Body of pancreas (tissue), 4 donors: ENCODE data around the gene INF2. TPM values are rescaled to one million over a fixed set of nuclear protein-coding genes. Genes with fewer than 3 reads are reported as not detected.

Experiments
- ATAC-seq: fragments of 150-250 bp; one replicate; pipeline ENCODE4 v1.9.1; 2016
- DNase-seq, 4 donors: peaks; one replicate each; pipeline ENCODE4 v3.0.0-alpha.2; 2019
- H3K27ac ChIP-seq, 4 donors: fragments of 200-600 bp; sonication (generic); 1 replicate in 3 of 4; 2 replicates in 1 of 4; pipeline versions ENCODE4 v1.5.1 to v1.6.1; 2016 to 2019; ENCODE audit warnings: mild to moderate bottlenecking in 1 of 4, mixed read lengths in 1 of 4, moderate library complexity in 1 of 4
- H3K27me3 ChIP-seq, 2 donors: fragments of 200-600 bp; sonication (generic); one replicate each; pipeline ENCODE4 v1.6.0; 2016; ENCODE audit warnings: mild to moderate bottlenecking in 1 of 2
- H3K36me3 ChIP-seq, 2 donors: fragments of 200-600 bp; sonication (generic); replicated peaks in 1 of 2; 2 replicates each; pipeline ENCODE4 v1.5.1; 2016; ENCODE audit warnings: low read depth in 2 of 2; ENCODE audit not compliant: insufficient read depth in 1 of 2
- H3K4me1 ChIP-seq: fragments of 200-600 bp; sonication (generic); one replicate; pipeline ENCODE4 v1.6.0; 2016
- H3K4me3 ChIP-seq, 2 donors: fragments of 200-600 bp; sonication (generic); 1 replicate in 1 of 2; 2 replicates in 1 of 2; pipeline ENCODE4 v1.5.1; 2016 to 2019
- H3K9me3 ChIP-seq, 3 donors: fragments of 200-600 bp; sonication (generic); 1 replicate in 2 of 3; 2 replicates in 1 of 3; pipeline ENCODE4 v1.5.1; 2016
- POLR2A ChIP-seq, 3 donors: fragments of 450-650 bp; IDR thresholded peaks; one replicate each; pipeline ENCODE4 v1.6.1; 2016; ENCODE audit warnings: antibody characterized with exemption in 3 of 3, mild to moderate bottlenecking in 2 of 3
- WGBS, 2 donors: methylation state at CpG; one replicate each; pipeline ENCODE4 v1.1.5; 2017; 5-methylcytosine and 5-hydroxymethylcytosine counted together
- intact Hi-C: fragments of 100-400 bp; cut with DNase I; formaldehyde crosslinking; loops from one replicate; pipeline ENCODE4 v1.15.1; 2023
- total RNA-seq, 2 donors: library from RNA; depleted of rRNA; stranded (reverse); fragments of >200 nt; gene quantifications; one replicate each; pipeline ENCODE4 v1.1.0, GENCODE V29; 2016
- TF ChIP-seq, protein P1 (sequence below), 7 experiments: fragments of 450-650 bp in 4 of 7; fragments of 200-600 bp in 3 of 7; sonication (generic) in 3 of 7; IDR thresholded peaks; one replicate each; pipeline ENCODE4 v1.5.1; 2016 to 2019; ENCODE audit warnings: antibody characterized with exemption in 7 of 7

INF2 gene
- total RNA-seq, 2 donors from 2014 or later = 46.2 to 90.3 TPM

DNA sequence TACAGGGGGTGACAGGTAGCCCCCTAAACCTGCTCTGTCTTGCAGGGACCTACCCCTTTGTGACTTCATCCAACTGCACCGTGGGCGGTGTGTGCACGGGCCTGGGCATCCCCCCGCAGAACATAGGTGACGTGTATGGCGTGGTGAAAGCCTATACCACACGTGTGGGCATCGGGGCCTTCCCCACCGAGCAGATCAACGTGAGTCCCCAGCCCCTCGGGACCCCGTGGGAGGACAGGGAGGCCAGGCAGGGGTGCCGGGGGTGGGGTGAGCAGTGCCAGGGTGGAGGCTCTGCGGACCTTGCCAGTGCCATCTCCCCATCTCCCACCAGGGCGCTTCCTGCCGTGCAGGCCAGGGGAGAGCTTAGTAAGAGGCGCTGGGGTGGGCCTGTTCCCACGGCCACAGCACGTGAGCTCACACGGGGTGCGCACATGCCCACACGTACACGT lies 52.4 kb downstream of the INF2 start:
- DNase-seq (no peak), ATAC-seq (no peak)
- TF ChIP-seq POLR2A (IDR thresholded peaks at IDR 0.05) = no peak
- TF ChIP-seq, protein P1, sequence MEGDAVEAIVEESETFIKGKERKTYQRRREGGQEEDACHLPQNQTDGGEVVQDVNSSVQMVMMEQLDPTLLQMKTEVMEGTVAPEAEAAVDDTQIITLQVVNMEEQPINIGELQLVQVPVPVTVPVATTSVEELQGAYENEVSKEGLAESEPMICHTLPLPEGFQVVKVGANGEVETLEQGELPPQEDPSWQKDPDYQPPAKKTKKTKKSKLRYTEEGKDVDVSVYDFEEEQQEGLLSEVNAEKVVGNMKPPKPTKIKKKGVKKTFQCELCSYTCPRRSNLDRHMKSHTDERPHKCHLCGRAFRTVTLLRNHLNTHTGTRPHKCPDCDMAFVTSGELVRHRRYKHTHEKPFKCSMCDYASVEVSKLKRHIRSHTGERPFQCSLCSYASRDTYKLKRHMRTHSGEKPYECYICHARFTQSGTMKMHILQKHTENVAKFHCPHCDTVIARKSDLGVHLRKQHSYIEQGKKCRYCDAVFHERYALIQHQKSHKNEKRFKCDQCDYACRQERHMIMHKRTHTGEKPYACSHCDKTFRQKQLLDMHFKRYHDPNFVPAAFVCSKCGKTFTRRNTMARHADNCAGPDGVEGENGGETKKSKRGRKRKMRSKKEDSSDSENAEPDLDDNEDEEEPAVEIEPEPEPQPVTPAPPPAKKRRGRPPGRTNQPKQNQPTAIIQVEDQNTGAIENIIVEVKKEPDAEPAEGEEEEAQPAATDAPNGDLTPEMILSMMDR (IDR thresholded peaks at IDR 0.05) = no peak
- Histone ChIP-seq H3K27ac (no peak overlapping the region), H3K9me3 (no peaks in the 10 kb centered on the region), H3K27me3 (no peaks in the 10 kb centered on the region), H3K4me1 (peaks cover 9% of the 10 kb centered on the region), H3K4me3 (no peak overlapping the region), H3K36me3 (no peaks in the 10 kb centered on the region)
- 87 to 100% methylated on average over 3 to 22 of the region's 23 CpGs for WGBS, 2 donors
- intact Hi-C loops = no loop called here

DNA sequence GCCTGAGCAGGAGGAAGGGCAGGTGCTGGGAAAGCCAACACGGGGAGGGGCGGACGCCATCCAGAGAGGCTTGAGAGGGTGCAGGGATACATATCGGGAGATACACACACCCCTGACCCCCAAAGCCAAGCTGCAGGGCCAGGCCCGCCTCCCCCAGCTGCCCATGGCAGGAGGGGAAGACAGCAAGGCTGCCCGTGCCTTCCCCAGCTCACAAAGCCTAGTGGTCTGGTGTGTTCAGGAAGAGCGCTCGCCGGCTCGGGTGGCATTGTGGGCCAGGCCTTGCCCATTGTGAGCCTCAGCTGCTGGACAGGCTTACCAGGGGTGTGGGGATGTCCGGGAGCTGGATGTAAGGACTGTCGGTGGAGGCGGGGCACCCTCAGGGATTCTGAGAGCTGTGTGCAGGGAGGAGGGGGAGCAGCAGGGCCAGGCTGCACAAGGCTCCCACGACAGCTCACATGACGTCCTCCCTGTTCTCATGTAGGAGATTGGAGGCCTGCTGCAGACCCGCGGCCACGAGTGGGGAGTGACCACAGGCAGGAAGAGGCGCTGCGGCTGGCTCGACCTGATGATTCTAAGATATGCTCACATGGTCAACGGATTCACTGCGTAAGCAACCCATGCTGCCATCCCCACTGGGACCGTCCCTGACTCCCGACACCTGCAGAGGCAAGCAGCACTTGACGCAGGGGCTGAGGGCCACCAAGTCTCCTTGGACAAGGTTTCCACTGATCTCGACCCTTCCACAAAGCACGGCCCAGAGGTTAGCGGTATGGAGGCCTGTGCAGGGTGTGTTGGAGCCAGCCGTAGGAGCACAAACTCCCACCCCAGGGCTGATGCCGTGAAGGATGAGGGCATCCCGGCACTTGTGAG lies 53.4 kb downstream of the INF2 start:
- H3K4me1 ChIP-seq = peaks cover 16% of the 10 kb centered on the region
- H3K27me3 ChIP-seq = no peaks in the 10 kb centered on the region
- intact Hi-C loops = no loop called here
- TF ChIP-seq, protein P1 (IDR thresholded peaks at IDR 0.05) = no peak
- no peak for TF ChIP-seq POLR2A (IDR thresholded peaks at IDR 0.05)
- no peak for DNase-seq
- no peak overlapping the region for H3K27ac ChIP-seq
- ATAC-seq = no peak
- H3K36me3 ChIP-seq = no peaks in the 10 kb centered on the region
- WGBS, 2 donors = 93 to 95% methylated on average over 15 to 31 of the region's 32 CpGs
- no peak overlapping the region for H3K4me3 ChIP-seq
- H3K9me3 ChIP-seq = no peaks in the 10 kb centered on the region

DNA sequence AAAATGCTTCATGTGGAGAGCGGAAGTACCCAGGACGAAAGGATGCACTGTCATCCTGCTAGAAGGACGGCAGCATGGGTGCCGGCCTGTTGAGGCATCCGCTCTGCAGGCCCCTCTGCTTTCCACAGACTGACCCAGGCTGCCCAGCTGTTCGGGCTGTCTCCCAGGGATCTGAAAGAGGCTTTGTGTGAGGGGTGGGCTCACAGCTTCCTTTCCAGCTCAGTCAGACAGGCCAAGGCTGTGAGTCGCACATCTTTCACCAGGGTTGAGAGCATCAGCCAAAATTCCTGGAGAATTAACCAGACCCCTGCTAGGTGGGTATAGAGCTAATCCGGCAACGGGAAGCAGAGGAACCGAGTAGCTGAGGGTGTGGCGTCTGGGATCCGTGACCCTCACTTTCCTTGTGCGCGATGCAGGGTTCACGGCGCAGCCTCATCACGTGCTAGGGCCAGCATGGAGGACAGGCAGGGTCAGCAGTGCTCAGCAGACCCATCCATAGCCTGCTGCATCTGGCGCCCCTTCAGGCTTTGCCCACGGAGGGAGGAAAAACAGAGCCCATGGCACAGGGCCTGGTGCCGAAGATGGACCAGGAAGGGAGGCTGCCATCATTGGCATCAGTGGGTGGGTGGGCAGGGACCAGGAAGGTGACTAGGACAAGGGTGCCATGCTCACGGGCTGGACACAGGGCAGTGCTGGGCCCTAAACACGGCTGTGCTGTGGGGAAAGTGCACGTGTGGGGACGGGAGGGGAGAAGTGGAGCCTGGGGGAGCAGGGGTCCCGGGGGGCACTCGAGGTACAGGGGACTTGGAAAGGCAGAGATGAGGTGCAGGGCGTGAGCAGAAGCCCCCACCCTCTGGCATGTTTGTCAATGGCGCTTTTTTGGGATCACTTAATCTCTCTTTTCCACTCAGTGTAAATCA lies 54.3 kb downstream of the INF2 start:
- H3K36me3 ChIP-seq = no peaks in the 10 kb centered on the region
- ATAC-seq = no peak
- no peak for TF ChIP-seq POLR2A (IDR thresholded peaks at IDR 0.05)
- TF ChIP-seq, protein P1 (IDR thresholded peaks at IDR 0.05) = no peak
- peaks cover 16% of the 10 kb centered on the region for H3K4me1 ChIP-seq
- intact Hi-C loops = no loop called here
- no peak overlapping the region for H3K27ac ChIP-seq
- WGBS, 2 donors = 85 to 88% methylated on average over 24 to 28 of the region's 28 CpGs
- H3K27me3 ChIP-seq = no peaks in the 10 kb centered on the region
- H3K4me3 ChIP-seq = no peak overlapping the region
- H3K9me3 ChIP-seq = no peaks in the 10 kb centered on the region
- no peak for DNase-seq

DNA sequence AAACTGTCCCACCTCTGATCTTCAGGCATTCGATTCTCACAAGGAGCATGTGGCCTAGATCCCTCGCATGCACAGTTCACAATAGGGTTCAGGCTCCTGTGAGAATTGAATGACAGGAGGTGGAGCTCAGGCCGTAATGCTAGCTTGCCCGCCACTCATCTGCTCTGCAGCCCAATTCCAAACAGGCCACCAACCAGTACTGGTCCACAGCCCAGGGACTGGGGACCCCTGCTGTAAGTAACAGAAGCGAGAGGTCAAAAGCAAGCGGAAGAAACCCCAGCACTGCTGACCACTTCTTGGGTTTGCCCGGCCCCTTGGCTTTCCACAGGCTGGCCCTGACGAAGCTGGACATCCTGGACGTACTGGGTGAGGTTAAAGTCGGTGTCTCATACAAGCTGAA lies 55.1 kb downstream of the INF2 start:
- H3K4me3 ChIP-seq = no peak overlapping the region
- peaks cover 16% of the 10 kb centered on the region for H3K4me1 ChIP-seq
- no peaks in the 10 kb centered on the region for H3K27me3 ChIP-seq
- ATAC-seq = no peak
- no peaks in the 10 kb centered on the region for H3K9me3 ChIP-seq
- DNase-seq = no peak
- TF ChIP-seq, protein P1 (IDR thresholded peaks at IDR 0.05) = no peak
- no peak for TF ChIP-seq POLR2A (IDR thresholded peaks at IDR 0.05)
- no peak overlapping the region for H3K27ac ChIP-seq
- WGBS, 2 donors = 94 to 100% methylated on average over 2 to 10 of the region's 10 CpGs
- intact Hi-C loops = no loop called here
- H3K36me3 ChIP-seq = no peaks in the 10 kb centered on the region
